ENCODE measurements around the gene ADGRV1.

- TF ChIP-seq POLR2A (IDR thresholded peaks at IDR 0.05) = no peak
- TF ChIP-seq, protein P1, sequence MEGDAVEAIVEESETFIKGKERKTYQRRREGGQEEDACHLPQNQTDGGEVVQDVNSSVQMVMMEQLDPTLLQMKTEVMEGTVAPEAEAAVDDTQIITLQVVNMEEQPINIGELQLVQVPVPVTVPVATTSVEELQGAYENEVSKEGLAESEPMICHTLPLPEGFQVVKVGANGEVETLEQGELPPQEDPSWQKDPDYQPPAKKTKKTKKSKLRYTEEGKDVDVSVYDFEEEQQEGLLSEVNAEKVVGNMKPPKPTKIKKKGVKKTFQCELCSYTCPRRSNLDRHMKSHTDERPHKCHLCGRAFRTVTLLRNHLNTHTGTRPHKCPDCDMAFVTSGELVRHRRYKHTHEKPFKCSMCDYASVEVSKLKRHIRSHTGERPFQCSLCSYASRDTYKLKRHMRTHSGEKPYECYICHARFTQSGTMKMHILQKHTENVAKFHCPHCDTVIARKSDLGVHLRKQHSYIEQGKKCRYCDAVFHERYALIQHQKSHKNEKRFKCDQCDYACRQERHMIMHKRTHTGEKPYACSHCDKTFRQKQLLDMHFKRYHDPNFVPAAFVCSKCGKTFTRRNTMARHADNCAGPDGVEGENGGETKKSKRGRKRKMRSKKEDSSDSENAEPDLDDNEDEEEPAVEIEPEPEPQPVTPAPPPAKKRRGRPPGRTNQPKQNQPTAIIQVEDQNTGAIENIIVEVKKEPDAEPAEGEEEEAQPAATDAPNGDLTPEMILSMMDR (IDR thresholded peaks at IDR 0.05) = no peak
Observed at GRCh38 chr5:90871391-90871991, 312.9 kb downstream of the ADGRV1 start.

Measured in Peyer's patch (tissue), 4 donors.